CD4-positive, alpha-beta T cell treated with Interferon alpha-2 for 1 hour (primary cell): ENCODE measurements around the gene CPN1.

Experiments
- DNase-seq, 2 donors: peaks; one replicate each; pipeline ENCODE4 v3.0.0-alpha.2; 2020 to 2022

Gene CPN1

GRCh38 chr10:100076750-100077149, 4.9 kb downstream of the CPN1 start:
- DNase-seq, result no peak

DNA sequence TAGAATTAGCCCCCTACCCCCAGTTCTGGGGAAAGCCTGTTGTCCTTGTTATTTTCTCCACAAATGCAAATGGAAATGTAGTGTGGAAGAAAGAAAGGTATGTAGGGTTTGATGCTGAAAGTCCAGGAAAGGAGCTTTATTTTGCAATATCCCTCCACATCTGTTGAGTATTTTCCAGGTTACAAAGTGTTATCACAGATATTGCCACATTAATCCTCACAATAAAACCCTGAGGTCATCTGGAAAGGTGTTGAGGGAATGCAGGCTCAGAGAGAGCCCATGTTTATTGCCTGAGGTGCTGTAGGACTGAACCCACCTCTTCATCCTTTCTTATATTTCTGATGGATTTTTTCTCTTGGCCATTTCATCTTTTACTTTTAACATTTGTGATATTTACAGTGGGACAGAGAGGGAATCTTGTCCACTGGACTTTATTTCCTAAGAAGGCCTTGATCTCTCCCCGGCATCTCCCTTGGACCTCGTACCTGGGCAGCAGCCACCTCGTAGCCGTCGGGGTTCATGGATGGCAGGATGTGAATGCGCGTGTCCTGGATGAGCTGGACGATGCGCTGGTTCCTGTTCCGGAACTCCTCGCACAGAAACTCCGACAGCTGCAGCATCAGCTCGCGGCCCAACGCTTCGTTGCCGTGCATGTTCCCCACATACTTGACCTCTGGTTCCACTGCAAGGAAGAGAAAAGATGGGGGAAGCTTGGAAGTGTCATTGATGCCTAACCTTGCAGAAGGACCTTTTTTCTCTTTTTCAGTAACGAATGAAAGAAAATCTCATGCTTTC, 6.0 kb downstream of the CPN1 start:
- no peak for DNase-seq

DNA sequence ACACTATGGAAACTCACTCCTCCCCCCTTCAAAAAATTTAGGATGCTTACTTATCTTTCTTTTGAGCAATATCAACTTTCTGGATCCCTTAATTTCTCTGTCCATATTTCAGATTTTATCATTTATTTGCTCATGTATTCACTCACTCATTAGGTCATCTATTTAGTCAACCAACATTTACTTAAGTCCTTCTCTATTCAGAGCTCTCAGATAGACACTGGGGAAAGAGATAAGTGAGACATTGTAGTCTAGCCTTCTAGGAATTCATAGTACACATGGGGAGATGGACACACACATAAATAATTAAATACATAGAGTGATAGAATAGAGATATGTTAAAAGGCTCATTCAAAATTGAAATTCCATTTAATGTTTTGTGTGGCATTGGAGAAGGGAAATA, 9.2 kb downstream of the CPN1 start:
- no peak for DNase-seq

- DNase-seq, result no peak
These were observed 10.1 kb downstream of the CPN1 start for GRCh38 chr10:100071529-100071928.

GRCh38 chr10:100067466-100067865, 14.2 kb downstream of the CPN1 start:
- DNase-seq, result no peak

GRCh38 chr10:100065084-100065660, 16.5 kb downstream of the CPN1 start:
- DNase-seq, result no peak

DNA sequence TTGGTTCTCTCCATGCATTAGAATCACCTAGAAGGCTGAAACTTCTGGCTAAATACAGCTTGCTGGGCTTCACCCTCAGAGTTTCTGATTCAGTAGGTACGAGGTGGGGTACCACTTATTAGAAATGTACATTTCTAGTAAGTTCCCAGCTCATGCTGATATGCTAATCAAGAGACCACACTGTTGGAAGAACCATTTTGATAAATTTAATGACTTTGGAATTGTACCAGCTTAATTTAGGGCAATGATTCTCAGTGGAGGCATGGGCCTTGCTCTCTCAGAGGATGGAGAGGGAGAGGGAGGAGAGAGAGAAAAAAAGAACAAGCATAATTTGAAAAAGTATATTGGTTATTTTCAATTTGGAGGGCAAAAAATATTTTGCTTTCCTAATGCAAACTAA, 20.3 kb downstream of the CPN1 start:
- no peak for DNase-seq

DNA sequence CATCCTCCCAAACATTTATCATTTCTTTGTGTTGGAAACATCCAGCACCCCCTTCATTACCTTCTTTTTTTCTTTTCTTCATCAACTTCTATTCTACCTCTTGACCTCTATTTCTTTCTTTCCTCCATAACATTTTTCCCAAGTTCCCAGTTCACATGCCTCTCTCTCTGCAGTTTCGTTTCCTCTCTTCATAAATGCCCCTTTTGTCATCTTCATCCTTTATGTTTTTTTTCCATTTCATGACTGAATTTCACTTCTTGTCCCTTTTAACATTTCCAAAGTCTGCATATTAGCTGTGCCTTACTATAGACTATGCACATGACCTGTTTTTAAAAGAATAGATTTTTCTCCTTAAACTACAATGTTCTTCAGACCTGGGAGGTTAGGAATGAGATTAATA, 23.7 kb downstream of the CPN1 start:
- DNase-seq, result no peak

- DNase-seq, result no peak
These were observed 27.8 kb downstream of the CPN1 start for GRCh38 chr10:100053686-100054460.

- DNase-seq, result peak; percentile 69 to 70
These were observed 35.6 kb downstream of the CPN1 start for GRCh38 chr10:100046021-100046486.

DNA sequence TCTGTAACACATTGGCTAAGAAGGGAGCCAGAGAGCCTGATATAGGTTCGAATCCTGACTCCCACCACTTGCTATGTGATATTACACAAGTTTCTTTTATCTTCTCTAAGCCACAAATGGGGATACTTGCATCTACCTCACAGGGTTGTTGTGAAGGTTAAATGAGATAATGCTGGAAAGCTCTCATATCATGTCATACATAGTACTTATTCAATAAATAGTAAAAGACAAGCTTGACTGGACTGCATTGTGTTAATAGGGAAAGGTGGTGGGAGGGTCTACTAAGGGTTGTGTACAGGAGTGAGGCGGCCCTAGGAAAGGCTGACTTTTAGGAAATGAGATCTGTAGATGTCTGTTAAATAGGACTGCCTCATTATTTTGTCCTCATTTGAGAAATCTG, 36.1 kb downstream of the CPN1 start:
- no peak for DNase-seq

DNA sequence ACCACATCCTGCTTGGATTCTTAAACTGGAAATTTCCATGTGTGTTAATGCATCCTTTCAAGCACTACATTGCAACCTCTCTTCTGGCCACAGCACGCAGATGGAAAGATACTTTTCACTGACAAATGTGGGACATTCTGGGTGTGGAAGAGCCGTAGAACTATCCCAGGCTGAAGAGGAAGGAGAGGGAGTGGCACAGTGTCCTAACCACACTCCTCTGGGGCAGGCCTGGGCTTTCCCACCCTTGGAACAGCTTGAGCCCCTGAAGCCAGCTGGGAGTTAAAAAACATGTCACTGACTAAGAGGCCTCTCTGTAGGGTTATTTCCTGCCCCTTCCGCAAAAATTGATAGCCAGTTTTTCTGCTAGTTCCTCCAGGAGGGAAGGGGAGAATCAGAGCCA, 37.9 kb downstream of the CPN1 start:
- no peak for DNase-seq

GRCh38 chr10:100043344-100043743, 38.3 kb downstream of the CPN1 start:
- no peak for DNase-seq

DNA sequence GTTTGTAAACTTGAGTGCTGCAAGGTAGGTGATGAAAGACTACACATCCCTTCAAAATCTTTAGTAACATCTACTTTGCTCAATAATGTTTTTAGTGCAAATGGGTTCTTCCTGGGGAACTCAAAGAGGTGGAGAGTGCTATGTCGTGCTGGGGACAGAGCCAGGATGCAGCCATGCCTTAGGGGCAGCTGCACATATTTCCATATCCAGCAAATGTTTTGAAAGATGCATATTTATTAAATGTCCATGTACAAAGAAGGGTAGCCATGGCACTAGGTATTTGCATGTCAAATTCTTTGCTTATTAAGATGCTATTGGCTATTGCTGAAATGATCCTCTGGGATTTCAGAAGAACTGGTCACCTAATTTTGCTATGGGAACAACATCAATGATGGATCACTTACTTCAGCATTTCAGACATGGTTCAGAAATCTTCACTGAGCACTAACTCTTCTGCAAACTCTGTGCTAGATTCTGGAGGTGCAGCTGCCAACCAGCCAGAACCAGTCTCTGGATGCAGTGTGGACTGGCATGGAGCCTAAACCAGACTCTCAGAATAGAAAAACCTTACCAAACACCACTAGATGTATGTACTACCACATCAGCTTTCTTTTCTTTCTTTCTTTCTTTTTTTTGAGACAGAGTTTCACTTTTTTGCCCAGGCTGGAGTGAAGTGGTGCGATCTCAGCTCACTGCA, 40.2 kb downstream of the CPN1 start:
- no peak for DNase-seq

DNA sequence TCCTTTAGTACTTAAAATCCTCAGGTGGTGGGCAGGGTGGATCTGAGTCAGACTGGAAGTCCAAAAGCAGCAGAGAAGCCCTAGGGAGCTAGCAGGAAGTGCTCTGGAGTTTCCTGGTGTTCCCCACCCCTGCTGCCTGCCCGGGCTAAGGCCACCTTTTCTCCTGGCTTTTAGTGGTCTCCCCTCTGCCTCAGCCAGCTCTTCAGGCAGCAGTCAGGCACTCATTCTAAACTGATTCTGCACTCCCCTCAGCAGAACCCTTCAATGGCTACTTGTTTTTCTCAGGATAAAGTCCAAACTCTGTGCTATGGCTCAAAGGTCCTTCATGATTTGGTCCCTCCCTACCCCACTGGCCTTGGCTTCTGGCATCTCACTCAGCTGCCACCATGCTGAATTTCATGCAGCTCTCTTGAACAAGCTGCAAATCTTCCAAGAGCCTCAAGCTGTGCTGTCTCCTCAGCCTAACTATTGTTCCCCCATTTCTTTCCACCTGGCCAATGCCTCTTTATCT, 43.1 kb downstream of the CPN1 start:
- no peak for DNase-seq

- DNase-seq, result no peak
These were observed 43.8 kb downstream of the CPN1 start for GRCh38 chr10:100037758-100038315.

GRCh38 chr10:100036850-100037249, 44.8 kb downstream of the CPN1 start:
- no peak for DNase-seq

DNA sequence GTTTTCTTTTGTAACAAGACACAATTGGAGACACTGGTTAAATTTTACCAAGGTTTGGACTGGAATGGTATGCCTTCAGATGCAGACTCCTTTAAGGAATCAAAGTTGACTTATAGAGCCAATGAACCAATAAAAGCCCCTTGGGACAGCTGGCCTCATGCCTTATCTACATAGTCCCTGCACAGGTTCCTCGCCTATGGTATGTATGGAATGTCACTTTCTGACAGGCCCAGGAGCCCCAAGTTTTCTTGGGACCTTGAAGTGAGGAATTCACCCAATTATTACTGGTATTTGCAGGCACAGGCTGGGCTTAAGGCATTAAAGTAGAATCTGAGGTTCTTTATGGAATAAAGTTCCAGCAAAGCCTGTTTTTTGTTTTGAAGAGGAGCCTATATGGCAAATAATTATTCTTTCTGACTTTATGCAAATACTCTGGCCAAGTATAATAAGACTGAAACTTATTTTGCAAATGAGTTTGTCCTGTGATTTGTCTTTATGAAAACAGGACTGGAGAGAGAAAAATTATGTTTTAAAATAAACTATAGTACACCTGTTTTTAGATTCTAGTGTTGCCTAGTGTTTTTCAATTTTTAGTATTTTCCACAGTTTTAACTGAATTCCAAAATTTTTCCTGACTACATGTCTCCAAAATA, 47.8 kb downstream of the CPN1 start:
- no peak for DNase-seq

DNA sequence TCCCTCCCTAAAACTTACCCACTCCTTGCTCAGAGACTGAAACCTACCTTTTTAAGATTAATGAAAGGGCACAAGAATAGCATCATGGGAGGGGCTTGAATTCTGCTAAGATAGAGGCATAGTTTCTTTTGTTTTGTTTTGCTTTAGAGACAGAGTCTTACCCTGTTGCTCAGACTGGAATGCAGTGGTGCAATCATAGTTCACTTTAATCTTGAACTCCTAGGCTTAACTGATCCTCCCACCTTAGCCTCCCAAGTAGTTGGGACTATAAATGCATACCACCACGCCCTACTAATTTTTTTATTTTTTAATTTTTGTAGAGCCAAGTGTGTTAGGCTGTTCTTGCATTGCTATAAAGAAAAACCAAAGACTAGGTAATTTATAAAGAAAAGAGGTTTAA, 54.3 kb downstream of the CPN1 start:
- DNase-seq, result no peak

- DNase-seq, result no peak
These were observed 56.1 kb downstream of the CPN1 start for GRCh38 chr10:100025576-100025975.

DNA sequence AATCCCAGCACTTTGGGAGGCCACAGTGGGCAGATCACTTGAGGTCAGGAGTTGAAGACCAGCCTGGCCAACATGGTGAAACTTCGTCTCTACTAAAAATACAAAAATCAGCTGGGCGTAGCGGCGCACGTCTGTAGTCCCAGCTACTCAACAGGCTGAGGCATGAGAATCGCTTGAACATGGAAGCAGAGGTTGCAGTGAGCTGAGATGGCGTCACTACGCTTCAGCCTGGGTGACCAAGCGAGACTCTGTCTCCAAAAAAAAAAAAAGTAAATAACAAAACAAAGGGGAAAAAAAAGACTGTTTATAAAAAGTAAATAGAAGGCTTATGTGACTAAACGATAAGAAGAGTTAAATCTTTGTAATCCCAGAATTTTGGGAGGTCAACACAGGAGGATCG, 56.9 kb downstream of the CPN1 start:
- DNase-seq, result no peak

DNA sequence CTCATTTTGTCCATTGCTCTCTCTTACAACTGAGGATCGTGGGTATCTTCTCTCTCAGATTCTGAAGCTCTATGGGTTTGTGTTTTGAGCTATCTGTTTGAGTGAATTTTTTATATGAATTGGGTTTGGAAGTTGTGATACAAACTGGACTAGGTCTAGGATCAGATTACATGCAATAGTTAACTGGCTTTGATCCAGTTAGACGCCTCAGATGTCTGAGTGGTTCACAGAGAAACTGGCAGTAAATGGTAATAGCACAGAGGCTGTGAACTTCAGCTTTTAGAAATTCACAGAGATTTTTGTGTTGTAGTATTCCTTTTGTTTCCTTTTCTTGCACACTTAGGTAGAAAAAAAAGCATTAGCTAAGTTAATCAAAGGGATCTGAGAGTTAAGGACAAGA, 59.3 kb downstream of the CPN1 start:
- no peak for DNase-seq
